GM12873 (cell line): ENCODE data around the gene PANX2.

Experiments used
- CTCF ChIP-seq: IDR thresholded peaks from 2 replicates; pipeline ENCODE4 v1.5.1; 2012; ENCODE audit warnings: low read depth, mild to moderate bottlenecking, moderate library complexity, low read length, control low read depth; ENCODE audit not compliant: insufficient read depth; ENCODE audit errors: missing control alignments

The PANX2 gene

GRCh38 chr22:50208939-50209892 is 38.7 kb downstream of the PANX2 start:
- no peak for TF ChIP-seq CTCF

- peak; percentile 92 for TF ChIP-seq CTCF
These were observed 39.4 kb downstream of the PANX2 start for GRCh38 chr22:50209893-50210292.

GRCh38 chr22:50210378-50211139 is 40.0 kb downstream of the PANX2 start:
- no peak for TF ChIP-seq CTCF

GRCh38 chr22:50211147-50211546 is 40.6 kb downstream of the PANX2 start:
- no peak for TF ChIP-seq CTCF

- TF ChIP-seq CTCF = no peak
These were observed 42.7 kb downstream of the PANX2 start for GRCh38 chr22:50213263-50213662.

- no peak for TF ChIP-seq CTCF
These were observed 44.9 kb downstream of the PANX2 start for GRCh38 chr22:50215297-50216054.
